WTC11 (cell line): ENCODE results near the gene SLC12A6. TPM values are rescaled to one million over a fixed set of nuclear protein-coding genes. Genes with fewer than 3 reads are reported as not detected.

Source experiments
- ATAC-seq: fragments of 200-7000 bp; cut with Tn5 transposase; 2 replicates; pipeline ENCODE4 v1.10.0; 2021; ENCODE audit warnings: mild to moderate bottlenecking, moderate library complexity
- CTCF ChIA-PET: fragments of 300-600 bp; sonication (Branson Sonifier 250); formaldehyde crosslinking; loops from one replicate; lab custom pipeline; 2021; ENCODE audit warnings: antibody characterized with exemption; lab: Charles Lee
- POLR2A ChIA-PET: fragments of 350-600 bp; sonication (Branson Sonifier 250); formaldehyde crosslinking; loops from one replicate; lab custom pipeline; 2021; ENCODE audit warnings: antibody characterized with exemption; lab: Charles Lee
- DNase-seq: peaks from one replicate; pipeline ENCODE4 v3.0.0; 2021; ENCODE audit warnings: low spot score
- H3K27ac Mint-ChIP-seq: 2 replicates; pipeline ENCODE4 v1.8.0; 2021; ENCODE audit warnings: mixed read lengths
- H3K27me3 Mint-ChIP-seq: 2 replicates; pipeline ENCODE4 v1.8.0; 2021; ENCODE audit warnings: low read depth, mild to moderate bottlenecking, moderate library complexity, mixed read lengths
- H3K36me3 Mint-ChIP-seq: 2 replicates; pipeline ENCODE4 v1.8.0; 2021; ENCODE audit warnings: mixed read lengths
- H3K4me1 Mint-ChIP-seq: 2 replicates; pipeline ENCODE4 v1.8.0; 2022; ENCODE audit warnings: mixed read lengths
- H3K4me3 Mint-ChIP-seq: 2 replicates; pipeline ENCODE4 v1.8.0; 2021; ENCODE audit warnings: mild to moderate bottlenecking, moderate library complexity, mixed read lengths
- H3K9me3 Mint-ChIP-seq: 2 replicates; pipeline ENCODE4 v1.8.0; 2021; ENCODE audit warnings: mixed read lengths
- GTF2I ChIP-seq: fragments of 250-450 bp; sonication (Bioruptor Pico); conservative IDR thresholded peaks from 2 replicates; pipeline ENCODE4 v1.4.0; 2021; ENCODE audit warnings: mild to moderate bottlenecking
- HMGA2 ChIP-seq: fragments of 250-450 bp; sonication (Bioruptor Pico); IDR thresholded peaks from 2 replicates; pipeline ENCODE4 v1.4.0; 2021; ENCODE audit warnings: mild to moderate bottlenecking, moderate library complexity
- IRF2 ChIP-seq: sonication (generic); formaldehyde crosslinking; IDR thresholded peaks from 2 replicates; pipeline ENCODE4 v1.8.0; 2022; ENCODE audit warnings: low read depth, missing genetic modification reagents, borderline replicate concordance
- JAZF1 ChIP-seq: fragments of 250-450 bp; sonication (Bioruptor Pico); IDR thresholded peaks from 2 replicates; pipeline ENCODE4 v1.9.0; 2021; ENCODE audit warnings: moderate library complexity, mild to moderate bottlenecking, inconsistent platforms
- MXD4 ChIP-seq: fragments of 250-450 bp; sonication (Bioruptor Pico); IDR thresholded peaks from 2 replicates; pipeline ENCODE4 v1.8.0; 2021; ENCODE audit warnings: mild to moderate bottlenecking, moderate library complexity, borderline replicate concordance
- RELA ChIP-seq: sonication (generic); formaldehyde crosslinking; IDR thresholded peaks from 2 replicates; pipeline ENCODE4 v1.8.1; 2022; ENCODE audit warnings: missing genetic modification reagents, mild to moderate bottlenecking, borderline replicate concordance
- SMAD4 ChIP-seq: sonication (generic); formaldehyde crosslinking; IDR thresholded peaks from 2 replicates; pipeline ENCODE4 v1.8.0; 2022; ENCODE audit warnings: mild to moderate bottlenecking, missing genetic modification reagents
- TP53 ChIP-seq: sonication (generic); formaldehyde crosslinking; IDR thresholded peaks from 2 replicates; pipeline ENCODE4 v1.8.1; 2023; ENCODE audit warnings: mild to moderate bottlenecking, missing genetic modification reagents
- ZBTB21 ChIP-seq: sonication (generic); formaldehyde crosslinking; IDR thresholded peaks from 2 replicates; pipeline ENCODE4 v1.8.1; 2023; ENCODE audit warnings: mild to moderate bottlenecking, missing genetic modification reagents, borderline replicate concordance
- ZNF219 ChIP-seq: sonication (generic); formaldehyde crosslinking; IDR thresholded peaks from 2 replicates; pipeline ENCODE4 v1.8.0; 2023; ENCODE audit warnings: missing genetic modification reagents, mild to moderate bottlenecking, borderline replicate concordance
- ZNF232 ChIP-seq: sonication (generic); formaldehyde crosslinking; IDR thresholded peaks from 2 replicates; pipeline ENCODE4 v1.8.0; 2022; ENCODE audit warnings: mild to moderate bottlenecking, missing genetic modification reagents
- ZNF263 ChIP-seq: sonication (generic); formaldehyde crosslinking; IDR thresholded peaks from 2 replicates; pipeline ENCODE4 v1.8.1; 2022; ENCODE audit warnings: low read depth, mild to moderate bottlenecking, moderate library complexity, missing genetic modification reagents
- total RNA-seq: library from RNA; stranded (reverse); gene quantifications from 3 replicates; pipeline ENCODE4 v1.2.3, GENCODE V29; 2021
- TF ChIP-seq, protein P1 (sequence below): fragments of 250-450 bp; sonication (Bioruptor Pico); IDR thresholded peaks from 2 replicates; pipeline ENCODE4 v1.8.0; 2021; ENCODE audit warnings: mild to moderate bottlenecking
- TF ChIP-seq, protein P2 (sequence below): sonication (generic); formaldehyde crosslinking; IDR thresholded peaks from 2 replicates; pipeline ENCODE4 v1.8.0; 2023; ENCODE audit warnings: missing genetic modification reagents, mild to moderate bottlenecking, borderline replicate concordance
- TF ChIP-seq, protein P3 (sequence below): sonication (generic); formaldehyde crosslinking; IDR thresholded peaks from 2 replicates; pipeline ENCODE4 v1.8.1; 2022; ENCODE audit warnings: low read depth, missing genetic modification reagents, borderline replicate concordance
- TF ChIP-seq, protein P4 (sequence below): sonication (generic); formaldehyde crosslinking; IDR thresholded peaks from 2 replicates; pipeline ENCODE4 v1.8.1; 2023; ENCODE audit warnings: mild to moderate bottlenecking, moderate library complexity, missing genetic modification reagents
- TF ChIP-seq, protein P5 (sequence below): sonication (generic); formaldehyde crosslinking; IDR thresholded peaks from 2 replicates; pipeline ENCODE4 v1.8.1; 2022; ENCODE audit warnings: mild to moderate bottlenecking, missing genetic modification reagents, moderate library complexity, borderline replicate concordance
- TF ChIP-seq, protein P6 (sequence below): fragments of 250-450 bp; sonication (Bioruptor Pico); IDR thresholded peaks from 2 replicates; pipeline ENCODE4 v1.9.0; 2021; ENCODE audit warnings: mild to moderate bottlenecking
- TF ChIP-seq, protein P7 (sequence below): fragments of 200-600 bp; IDR thresholded peaks from 2 replicates; pipeline ENCODE4 v1.8.0; 2022; ENCODE audit warnings: antibody characterized with exemption
- TF ChIP-seq, protein P8 (sequence below): fragments of 250-450 bp; sonication (Bioruptor Pico); IDR thresholded peaks from 2 replicates; pipeline ENCODE4 v1.9.0; 2021; ENCODE audit warnings: moderate library complexity, mild to moderate bottlenecking, inconsistent platforms, borderline replicate concordance
- TF ChIP-seq, protein P9 (sequence below): sonication (generic); formaldehyde crosslinking; IDR thresholded peaks from 2 replicates; pipeline ENCODE4 v1.8.1; 2022; ENCODE audit warnings: mild to moderate bottlenecking, moderate library complexity, missing genetic modification reagents

The SLC12A6 gene
- total RNA-seq, 1 experiment from 2014 or later, result 16.2 TPM

DNA sequence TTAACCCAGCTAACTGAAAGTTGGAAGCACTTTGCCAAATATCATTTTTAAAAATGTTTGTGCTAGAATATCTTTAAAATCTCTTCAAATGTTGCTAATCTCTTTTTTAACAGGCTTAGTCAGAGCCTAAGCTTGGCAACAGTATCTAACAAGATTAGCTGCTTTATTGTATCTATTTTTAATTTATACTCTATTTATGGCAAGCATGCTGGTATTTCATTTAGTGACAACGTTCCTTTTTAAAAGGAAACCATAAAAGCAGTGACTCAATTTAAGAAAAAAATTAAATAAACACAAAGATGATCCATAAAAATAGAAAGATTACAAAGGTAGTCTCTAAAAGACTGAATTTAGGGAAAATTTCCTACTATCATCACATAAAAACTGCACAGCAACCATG is 40.5 kb downstream of the SLC12A6 start (continued):
- TF ChIP-seq, protein P1, sequence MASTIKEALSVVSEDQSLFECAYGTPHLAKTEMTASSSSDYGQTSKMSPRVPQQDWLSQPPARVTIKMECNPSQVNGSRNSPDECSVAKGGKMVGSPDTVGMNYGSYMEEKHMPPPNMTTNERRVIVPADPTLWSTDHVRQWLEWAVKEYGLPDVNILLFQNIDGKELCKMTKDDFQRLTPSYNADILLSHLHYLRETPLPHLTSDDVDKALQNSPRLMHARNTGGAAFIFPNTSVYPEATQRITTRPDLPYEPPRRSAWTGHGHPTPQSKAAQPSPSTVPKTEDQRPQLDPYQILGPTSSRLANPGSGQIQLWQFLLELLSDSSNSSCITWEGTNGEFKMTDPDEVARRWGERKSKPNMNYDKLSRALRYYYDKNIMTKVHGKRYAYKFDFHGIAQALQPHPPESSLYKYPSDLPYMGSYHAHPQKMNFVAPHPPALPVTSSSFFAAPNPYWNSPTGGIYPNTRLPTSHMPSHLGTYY, result no peak
- TF ChIP-seq SMAD4 (no peak), TP53 (CRISPR knock-in tag) (no peak), ZNF232 (CRISPR knock-in tag) (no peak), HMGA2 (CRISPR knock-in tag) (no peak), ZNF219 (CRISPR knock-in tag) (no peak), RELA (CRISPR knock-in tag) (no peak), MXD4 (CRISPR knock-in tag) (no peak)
- TF ChIP-seq, protein P2, sequence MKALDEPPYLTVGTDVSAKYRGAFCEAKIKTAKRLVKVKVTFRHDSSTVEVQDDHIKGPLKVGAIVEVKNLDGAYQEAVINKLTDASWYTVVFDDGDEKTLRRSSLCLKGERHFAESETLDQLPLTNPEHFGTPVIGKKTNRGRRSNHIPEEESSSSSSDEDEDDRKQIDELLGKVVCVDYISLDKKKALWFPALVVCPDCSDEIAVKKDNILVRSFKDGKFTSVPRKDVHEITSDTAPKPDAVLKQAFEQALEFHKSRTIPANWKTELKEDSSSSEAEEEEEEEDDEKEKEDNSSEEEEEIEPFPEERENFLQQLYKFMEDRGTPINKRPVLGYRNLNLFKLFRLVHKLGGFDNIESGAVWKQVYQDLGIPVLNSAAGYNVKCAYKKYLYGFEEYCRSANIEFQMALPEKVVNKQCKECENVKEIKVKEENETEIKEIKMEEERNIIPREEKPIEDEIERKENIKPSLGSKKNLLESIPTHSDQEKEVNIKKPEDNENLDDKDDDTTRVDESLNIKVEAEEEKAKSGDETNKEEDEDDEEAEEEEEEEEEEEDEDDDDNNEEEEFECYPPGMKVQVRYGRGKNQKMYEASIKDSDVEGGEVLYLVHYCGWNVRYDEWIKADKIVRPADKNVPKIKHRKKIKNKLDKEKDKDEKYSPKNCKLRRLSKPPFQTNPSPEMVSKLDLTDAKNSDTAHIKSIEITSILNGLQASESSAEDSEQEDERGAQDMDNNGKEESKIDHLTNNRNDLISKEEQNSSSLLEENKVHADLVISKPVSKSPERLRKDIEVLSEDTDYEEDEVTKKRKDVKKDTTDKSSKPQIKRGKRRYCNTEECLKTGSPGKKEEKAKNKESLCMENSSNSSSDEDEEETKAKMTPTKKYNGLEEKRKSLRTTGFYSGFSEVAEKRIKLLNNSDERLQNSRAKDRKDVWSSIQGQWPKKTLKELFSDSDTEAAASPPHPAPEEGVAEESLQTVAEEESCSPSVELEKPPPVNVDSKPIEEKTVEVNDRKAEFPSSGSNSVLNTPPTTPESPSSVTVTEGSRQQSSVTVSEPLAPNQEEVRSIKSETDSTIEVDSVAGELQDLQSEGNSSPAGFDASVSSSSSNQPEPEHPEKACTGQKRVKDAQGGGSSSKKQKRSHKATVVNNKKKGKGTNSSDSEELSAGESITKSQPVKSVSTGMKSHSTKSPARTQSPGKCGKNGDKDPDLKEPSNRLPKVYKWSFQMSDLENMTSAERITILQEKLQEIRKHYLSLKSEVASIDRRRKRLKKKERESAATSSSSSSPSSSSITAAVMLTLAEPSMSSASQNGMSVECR (CRISPR knock-in tag), result no peak
- TF ChIP-seq, protein P3, sequence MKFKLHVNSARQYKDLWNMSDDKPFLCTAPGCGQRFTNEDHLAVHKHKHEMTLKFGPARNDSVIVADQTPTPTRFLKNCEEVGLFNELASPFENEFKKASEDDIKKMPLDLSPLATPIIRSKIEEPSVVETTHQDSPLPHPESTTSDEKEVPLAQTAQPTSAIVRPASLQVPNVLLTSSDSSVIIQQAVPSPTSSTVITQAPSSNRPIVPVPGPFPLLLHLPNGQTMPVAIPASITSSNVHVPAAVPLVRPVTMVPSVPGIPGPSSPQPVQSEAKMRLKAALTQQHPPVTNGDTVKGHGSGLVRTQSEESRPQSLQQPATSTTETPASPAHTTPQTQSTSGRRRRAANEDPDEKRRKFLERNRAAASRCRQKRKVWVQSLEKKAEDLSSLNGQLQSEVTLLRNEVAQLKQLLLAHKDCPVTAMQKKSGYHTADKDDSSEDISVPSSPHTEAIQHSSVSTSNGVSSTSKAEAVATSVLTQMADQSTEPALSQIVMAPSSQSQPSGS, result no peak
- TF ChIP-seq, protein P4, sequence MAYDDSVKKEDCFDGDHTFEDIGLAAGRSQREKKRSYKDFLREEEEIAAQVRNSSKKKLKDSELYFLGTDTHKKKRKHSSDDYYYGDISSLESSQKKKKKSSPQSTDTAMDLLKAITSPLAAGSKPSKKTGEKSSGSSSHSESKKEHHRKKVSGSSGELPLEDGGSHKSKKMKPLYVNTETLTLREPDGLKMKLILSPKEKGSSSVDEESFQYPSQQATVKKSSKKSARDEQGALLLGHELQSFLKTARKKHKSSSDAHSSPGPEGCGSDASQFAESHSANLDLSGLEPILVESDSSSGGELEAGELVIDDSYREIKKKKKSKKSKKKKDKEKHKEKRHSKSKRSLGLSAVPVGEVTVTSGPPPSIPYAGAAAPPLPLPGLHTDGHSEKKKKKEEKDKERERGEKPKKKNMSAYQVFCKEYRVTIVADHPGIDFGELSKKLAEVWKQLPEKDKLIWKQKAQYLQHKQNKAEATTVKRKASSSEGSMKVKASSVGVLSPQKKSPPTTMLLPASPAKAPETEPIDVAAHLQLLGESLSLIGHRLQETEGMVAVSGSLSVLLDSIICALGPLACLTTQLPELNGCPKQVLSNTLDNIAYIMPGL, result no peak
- TF ChIP-seq, protein P5, sequence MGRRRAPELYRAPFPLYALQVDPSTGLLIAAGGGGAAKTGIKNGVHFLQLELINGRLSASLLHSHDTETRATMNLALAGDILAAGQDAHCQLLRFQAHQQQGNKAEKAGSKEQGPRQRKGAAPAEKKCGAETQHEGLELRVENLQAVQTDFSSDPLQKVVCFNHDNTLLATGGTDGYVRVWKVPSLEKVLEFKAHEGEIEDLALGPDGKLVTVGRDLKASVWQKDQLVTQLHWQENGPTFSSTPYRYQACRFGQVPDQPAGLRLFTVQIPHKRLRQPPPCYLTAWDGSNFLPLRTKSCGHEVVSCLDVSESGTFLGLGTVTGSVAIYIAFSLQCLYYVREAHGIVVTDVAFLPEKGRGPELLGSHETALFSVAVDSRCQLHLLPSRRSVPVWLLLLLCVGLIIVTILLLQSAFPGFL (CRISPR knock-in tag), result no peak
- TF ChIP-seq, protein P6, sequence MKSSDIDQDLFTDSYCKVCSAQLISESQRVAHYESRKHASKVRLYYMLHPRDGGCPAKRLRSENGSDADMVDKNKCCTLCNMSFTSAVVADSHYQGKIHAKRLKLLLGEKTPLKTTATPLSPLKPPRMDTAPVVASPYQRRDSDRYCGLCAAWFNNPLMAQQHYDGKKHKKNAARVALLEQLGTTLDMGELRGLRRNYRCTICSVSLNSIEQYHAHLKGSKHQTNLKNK (CRISPR knock-in tag), result no peak
- TF ChIP-seq, protein P7, sequence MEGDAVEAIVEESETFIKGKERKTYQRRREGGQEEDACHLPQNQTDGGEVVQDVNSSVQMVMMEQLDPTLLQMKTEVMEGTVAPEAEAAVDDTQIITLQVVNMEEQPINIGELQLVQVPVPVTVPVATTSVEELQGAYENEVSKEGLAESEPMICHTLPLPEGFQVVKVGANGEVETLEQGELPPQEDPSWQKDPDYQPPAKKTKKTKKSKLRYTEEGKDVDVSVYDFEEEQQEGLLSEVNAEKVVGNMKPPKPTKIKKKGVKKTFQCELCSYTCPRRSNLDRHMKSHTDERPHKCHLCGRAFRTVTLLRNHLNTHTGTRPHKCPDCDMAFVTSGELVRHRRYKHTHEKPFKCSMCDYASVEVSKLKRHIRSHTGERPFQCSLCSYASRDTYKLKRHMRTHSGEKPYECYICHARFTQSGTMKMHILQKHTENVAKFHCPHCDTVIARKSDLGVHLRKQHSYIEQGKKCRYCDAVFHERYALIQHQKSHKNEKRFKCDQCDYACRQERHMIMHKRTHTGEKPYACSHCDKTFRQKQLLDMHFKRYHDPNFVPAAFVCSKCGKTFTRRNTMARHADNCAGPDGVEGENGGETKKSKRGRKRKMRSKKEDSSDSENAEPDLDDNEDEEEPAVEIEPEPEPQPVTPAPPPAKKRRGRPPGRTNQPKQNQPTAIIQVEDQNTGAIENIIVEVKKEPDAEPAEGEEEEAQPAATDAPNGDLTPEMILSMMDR, result no peak

DNA sequence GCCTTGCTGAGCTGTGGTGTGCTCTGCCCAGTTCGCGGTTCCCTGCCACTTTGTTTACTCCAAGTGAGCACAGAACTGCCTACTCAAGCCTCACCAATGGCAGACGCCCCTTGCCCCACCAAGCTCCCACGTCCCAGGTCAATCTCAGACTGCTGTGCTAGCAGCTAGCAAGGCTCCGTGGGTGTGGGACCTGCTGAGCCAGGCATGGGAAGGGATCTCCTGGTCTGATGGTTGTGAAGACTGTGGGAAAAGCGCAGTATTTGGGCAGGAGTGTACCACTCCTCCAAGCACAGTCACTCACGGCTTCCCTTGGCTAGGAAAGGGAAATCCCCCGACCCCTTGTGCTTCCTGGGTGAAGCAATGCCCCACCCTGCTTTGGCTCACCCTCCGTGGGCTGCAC is 45.0 kb downstream of the SLC12A6 start:
- H3K36me3 Mint-ChIP-seq, result no peaks in the 10 kb centered on the region
- H3K4me1 Mint-ChIP-seq, result no peaks in the 10 kb centered on the region
- DNase-seq (no peak), ATAC-seq (no peak)
- ChIA-PET POLR2A (no interaction called here), CTCF (no interaction called here)
- peaks cover 6% of the 10 kb centered on the region; the same call in 1 of the 2 replicates for H3K9me3 Mint-ChIP-seq
- H3K27ac Mint-ChIP-seq, result no peak overlapping the region
- H3K4me3 Mint-ChIP-seq, result no peak overlapping the region
- peaks cover 19% of the 10 kb centered on the region for H3K27me3 Mint-ChIP-seq
- no peak for TF ChIP-seq ZNF263 (CRISPR knock-in tag)
- no peak for TF ChIP-seq JAZF1 (CRISPR knock-in tag)
- TF ChIP-seq ZBTB21 (CRISPR knock-in tag), result no peak
- TF ChIP-seq, protein P8, sequence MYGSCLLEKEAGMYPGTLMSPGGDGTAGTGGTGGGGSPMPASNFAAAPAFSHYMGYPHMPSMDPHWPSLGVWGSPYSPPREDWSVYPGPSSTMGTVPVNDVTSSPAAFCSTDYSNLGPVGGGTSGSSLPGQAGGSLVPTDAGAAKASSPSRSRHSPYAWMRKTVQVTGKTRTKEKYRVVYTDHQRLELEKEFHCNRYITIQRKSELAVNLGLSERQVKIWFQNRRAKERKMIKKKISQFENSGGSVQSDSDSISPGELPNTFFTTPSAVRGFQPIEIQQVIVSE (CRISPR knock-in tag), result no peak
- no peak for TF ChIP-seq GTF2I (CRISPR knock-in tag)
- TF ChIP-seq, protein P9, sequence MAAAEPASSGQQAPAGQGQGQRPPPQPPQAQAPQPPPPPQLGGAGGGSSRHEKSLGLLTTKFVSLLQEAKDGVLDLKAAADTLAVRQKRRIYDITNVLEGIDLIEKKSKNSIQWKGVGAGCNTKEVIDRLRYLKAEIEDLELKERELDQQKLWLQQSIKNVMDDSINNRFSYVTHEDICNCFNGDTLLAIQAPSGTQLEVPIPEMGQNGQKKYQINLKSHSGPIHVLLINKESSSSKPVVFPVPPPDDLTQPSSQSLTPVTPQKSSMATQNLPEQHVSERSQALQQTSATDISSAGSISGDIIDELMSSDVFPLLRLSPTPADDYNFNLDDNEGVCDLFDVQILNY (CRISPR knock-in tag), result no peak
- no peak for TF ChIP-seq RELA (CRISPR knock-in tag)
- TF ChIP-seq IRF2 (CRISPR knock-in tag), result no peak
